GM18508 (cell line): Measurements from ENCODE around the gene MIPEP.
A peak's percentile ranks its signal among the peaks of the same experiment; 100 is the strongest.
"Not testable (repeated sequence)": the region's sequence is repeated elsewhere in the genome, so short reads cannot be mapped to it uniquely, and the experiment has no call there.

Experiments used
- ATAC-seq: cut with Tn5 transposase; IDR thresholded peaks from one replicate; pipeline ENCODE4 v1.9.1; 2021; ENCODE audit warnings: moderate number of reproducible peaks; ENCODE audit not compliant: insufficient read depth, unreplicated experiment

Gene MIPEP

DNA sequence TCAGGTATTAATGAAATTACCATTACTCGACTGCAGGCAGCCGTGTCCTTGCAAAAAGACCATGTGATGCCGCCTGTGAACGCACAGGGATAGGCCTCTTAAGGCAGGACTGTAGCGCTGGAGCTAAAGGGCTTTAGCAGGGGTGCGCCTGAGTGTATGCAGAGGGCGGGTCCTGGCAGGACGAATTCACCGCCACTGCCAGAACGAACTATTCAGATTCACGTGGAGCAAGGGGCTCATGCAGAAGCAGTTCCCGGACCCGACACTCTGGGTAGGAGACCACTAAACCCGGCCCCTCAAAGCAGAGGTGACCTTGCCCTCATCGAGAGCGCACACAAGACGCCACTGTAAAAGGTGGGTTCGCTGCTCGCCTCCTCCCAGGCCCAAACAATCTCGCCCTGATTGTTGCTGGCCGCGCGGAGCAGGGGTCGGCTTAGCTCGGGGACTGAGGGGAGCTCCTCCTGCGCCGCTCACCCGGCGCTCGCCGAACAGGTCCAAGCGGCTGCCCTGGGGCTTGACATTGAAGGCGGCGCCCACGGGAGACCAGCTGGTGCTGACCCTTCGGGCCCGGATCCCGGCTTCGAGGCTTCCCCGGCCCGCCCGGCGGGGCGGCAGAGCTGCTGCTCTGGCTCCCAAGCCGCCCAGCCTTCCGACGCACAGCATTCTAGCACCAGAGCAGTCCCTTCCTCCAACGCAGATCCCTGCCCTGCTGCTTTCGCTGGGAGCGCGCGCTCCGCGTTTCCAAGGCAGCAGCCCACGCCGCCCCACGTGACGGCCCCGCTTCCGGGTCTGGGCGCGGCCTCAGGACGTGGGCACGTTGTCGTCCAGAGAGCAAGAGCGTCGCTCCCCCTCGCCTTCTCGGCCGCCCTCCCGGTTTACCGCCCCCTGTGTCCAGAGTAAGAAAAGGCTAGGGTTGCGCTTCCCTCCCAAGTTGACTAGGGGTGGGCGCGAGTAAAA is at the start of gene MIPEP:
Gene MIPEP, minus strand, starts transcription at position 743 of the 957 bp plus-strand sequence. Its CDS starts 80 bp downstream, at position 663.
- ATAC-seq = peak; percentile 80

- ATAC-seq = no peak
Observed at GRCh38 chr13:23934520-23934919, 45.3 kb upstream of the MIPEP start.

- no peak for ATAC-seq
Observed at GRCh38 chr13:23928985-23929384, 39.8 kb upstream of the MIPEP start.

DNA sequence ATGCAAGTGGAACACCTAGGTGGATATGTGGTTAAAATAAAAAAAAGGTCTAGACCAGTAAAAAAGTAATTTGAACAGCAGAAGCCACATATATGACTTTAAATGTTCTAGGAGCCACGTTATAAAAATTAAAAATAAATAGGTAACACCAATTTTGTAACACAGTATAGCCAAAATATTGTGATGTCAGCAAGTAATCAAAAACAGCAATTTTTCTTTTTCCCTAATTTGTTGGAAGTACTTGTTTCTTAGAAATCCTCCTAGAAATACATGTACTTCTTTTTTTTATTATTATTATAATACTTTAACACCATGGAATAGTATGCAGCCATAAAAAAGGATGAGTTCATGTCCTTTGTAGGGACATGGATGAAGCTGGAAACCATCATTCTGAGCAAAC is 33.8 kb upstream of the MIPEP start:
- ATAC-seq = no peak

DNA sequence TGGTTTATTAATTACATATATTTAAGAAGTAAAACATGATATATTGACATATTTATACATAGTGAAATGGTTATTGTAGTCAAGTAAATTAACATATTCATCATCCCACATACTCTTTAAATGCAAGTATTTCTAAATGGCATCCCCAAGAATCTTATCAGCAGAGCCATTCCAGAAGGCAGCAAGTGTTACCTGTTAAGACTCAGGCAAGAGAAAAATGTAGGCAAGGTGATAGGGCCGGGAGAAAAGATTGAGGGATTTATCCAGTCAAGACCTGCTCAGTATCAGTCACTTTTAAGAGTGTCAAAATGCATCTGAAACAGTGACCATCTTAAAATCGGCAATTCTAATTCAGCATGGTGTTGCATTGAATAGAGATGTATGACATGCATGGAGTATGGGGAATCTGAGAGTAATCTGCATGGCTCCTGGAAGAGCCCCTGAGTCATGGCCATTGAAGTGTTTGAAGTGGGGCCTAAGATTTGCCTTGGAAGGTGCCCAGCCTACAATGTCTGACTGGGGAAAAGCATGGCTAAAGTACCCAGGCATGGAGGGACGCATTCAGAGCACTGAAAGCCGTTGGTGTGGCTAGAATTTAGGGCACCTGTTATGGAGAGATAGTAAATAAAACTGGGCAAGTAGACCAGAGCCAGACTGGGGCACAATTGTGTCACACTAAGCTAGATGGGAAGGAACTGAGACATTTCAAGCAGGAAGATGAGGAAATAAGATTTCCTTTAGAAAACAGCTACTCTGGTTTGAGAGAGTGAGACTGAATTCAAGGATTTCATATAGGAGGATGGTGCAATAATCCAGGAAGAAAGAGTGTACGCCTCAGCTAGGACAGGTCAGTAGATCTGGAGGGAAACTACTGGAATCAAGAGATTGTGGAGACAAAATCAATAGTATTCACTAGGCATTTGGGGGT is 33.1 kb upstream of the MIPEP start:
- ATAC-seq = no peak

GRCh38 chr13:23921451-23921888 is 32.3 kb upstream of the MIPEP start:
- ATAC-seq = no peak

DNA sequence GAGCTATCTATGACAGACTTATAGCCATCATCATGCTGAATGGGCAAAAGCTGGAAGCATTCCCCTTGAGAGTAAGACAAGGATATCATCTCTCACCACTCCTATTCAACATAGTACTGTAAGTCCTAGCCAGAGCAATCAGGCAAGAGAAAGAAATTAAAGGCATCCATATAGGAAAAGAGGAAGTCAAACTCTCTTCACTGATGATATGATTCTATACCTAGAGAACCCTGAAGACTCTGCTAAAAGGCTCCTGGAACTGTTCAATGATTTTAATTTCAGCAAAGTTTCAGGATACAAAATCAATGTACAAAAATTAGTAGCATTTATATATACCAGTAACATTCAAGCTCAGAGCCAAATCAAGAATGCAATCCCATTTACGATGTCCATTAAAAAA is 29.8 kb upstream of the MIPEP start:
- ATAC-seq = no peak

- no peak for ATAC-seq
Observed at GRCh38 chr13:23918208-23918607, 29.0 kb upstream of the MIPEP start.

DNA sequence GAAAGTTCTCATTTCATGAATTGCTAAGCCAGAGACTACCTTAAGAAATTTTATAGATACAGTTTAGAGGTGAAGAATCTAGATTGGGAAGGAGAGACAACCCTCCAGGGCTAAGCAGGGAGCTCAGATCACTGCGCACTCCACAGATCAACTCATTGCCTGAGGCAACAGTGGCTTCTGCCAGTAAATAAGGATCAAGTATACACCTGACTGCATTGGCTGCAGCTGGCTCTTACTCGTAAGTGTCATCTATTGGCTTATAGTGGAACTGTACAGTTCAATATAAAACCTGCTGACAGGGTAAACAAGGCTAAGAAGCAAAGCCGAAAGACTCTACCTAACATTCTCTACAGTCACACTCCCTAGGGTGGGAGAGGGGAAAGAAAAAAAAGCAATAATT is 26.1 kb upstream of the MIPEP start:
- no peak for ATAC-seq

DNA sequence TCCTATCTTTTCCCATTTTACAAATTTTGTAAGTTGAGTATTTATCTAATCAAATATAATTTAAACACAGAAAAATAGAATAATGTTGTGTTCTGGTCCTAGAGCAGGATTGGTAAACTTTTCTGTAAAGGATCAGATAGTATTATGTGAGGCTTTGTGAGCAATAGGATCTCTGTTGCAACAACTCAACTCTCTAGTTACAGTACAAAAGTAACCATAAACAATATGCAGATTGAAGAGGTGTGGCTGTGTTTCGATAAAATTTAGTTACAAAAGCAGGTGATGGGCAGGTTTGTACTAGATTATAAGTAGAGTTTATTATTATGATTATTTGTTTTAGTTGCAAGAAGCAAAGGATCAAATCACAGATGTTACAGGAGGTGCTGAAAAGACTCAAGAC is 23.3 kb upstream of the MIPEP start:
- no peak for ATAC-seq

DNA sequence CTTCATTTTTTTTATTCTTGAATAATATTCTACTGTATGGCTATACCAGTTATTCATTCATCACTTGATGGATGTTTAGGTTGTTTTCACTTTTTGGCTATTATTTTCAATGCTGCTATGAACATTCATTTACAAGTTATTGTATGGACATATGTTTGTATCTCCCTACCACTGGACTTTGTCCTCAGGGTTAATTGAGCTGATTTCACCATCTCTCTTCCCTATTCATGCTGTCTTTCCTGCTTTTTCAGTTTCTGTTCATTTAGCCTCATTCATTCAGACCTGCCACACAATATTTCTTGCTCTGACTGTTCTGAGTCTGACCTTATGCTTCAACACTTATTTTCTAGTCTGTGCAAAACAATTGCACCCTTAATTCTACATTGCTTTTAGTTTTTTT is 20.4 kb upstream of the MIPEP start:
- ATAC-seq = no peak

- no peak for ATAC-seq
Observed at GRCh38 chr13:23905766-23906165, 16.6 kb upstream of the MIPEP start.

DNA sequence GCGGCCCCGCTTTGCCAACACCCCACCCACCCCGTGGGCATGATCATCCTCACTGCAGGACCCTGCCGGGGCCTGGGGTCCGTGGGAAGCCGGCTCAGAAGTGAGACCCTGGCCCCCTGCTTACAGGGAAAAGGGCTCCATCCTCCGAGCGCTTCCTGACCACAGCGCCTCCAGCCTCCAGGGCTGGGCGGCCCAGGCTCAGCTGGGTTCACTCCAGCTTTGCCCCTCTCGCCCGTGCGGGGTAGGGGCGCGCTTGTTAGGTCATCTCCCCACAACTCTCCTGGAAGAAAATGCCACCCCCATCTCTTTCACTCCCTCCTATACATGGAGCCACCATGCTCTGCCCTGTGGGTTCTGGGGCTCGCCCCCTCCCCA is 14.7 kb upstream of the MIPEP start:
- no peak for ATAC-seq

GRCh38 chr13:23902975-23903905 is 14.0 kb upstream of the MIPEP start:
- no peak for ATAC-seq

GRCh38 chr13:23901365-23901764 is 12.2 kb upstream of the MIPEP start:
- no peak for ATAC-seq

GRCh38 chr13:23899555-23899954 is 10.4 kb upstream of the MIPEP start:
- ATAC-seq = no peak

- ATAC-seq = no peak
Observed at GRCh38 chr13:23898101-23898500, 8.9 kb upstream of the MIPEP start.

DNA sequence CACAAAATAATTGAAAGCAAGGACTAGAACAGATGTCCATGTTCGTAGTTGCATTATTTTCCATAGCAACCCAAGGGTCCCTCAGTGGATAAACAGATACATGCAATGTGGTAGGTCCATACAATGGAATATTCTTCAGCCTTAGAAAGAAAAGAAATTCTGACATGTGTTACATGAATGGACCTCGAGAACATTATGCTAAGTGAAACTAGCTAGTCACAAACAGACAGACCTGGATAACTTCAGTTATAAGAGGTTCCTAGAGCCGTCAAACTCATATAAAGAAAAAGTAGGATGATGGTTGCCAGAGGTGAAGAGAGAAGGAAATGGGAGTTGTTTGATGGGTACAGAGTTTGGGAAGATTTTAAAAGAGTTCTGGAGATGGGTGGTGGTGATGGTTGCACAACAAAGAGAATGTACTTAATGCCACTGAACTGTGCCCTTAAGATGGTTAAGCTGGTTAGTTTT is 8.3 kb upstream of the MIPEP start, which contains the start of gene C1QTNF9B:
Gene C1QTNF9B, minus strand, starts transcription at position 51 of the 468 bp plus-strand sequence.
- not testable (repeated sequence) for ATAC-seq

- not testable (repeated sequence) for ATAC-seq
Observed at GRCh38 chr13:23894746-23895145, 5.5 kb upstream of the MIPEP start.

DNA sequence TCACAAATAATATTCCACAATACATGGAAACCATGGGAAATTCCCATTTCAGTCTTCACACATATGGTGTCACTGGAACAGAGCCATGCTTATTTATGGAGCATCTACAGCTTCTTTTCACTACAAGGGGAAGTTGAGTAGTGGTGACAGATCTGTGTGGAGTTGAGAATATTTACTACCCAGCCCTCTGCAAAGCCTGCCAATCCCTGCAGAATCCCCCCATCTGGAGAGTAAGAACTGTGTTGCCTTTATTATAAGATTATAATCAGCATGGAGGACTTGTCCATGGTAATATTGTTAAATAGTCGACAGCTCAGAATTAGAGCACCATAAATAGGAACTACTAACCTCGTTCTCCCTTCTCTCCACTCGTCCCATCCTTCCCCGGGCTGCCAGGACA is 4.6 kb upstream of the MIPEP start:
- ATAC-seq = not testable (repeated sequence)
